Effector CD4-positive, alpha-beta T cell (primary cell): Measurements from ENCODE around the gene STRN4.
"Not testable (repeated sequence)": the region's sequence is repeated elsewhere in the genome, so short reads cannot be mapped to it uniquely, and the experiment has no call there.

Source experiments
- DNase-seq: peaks from one replicate; pipeline ENCODE4 v3.0.0-alpha.2; 2020
- total RNA-seq: gene quantifications from one replicate; lab custom pipeline; 2026; lab: John Stamatoyannopoulos, UW

The STRN4 gene, protein sequence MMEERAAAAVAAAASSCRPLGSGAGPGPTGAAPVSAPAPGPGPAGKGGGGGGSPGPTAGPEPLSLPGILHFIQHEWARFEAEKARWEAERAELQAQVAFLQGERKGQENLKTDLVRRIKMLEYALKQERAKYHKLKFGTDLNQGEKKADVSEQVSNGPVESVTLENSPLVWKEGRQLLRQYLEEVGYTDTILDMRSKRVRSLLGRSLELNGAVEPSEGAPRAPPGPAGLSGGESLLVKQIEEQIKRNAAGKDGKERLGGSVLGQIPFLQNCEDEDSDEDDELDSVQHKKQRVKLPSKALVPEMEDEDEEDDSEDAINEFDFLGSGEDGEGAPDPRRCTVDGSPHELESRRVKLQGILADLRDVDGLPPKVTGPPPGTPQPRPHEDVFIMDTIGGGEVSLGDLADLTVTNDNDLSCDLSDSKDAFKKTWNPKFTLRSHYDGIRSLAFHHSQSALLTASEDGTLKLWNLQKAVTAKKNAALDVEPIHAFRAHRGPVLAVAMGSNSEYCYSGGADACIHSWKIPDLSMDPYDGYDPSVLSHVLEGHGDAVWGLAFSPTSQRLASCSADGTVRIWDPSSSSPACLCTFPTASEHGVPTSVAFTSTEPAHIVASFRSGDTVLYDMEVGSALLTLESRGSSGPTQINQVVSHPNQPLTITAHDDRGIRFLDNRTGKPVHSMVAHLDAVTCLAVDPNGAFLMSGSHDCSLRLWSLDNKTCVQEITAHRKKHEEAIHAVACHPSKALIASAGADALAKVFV
- total RNA-seq: 86.7 reads per million, percentile 80 among the genes with 10 or more reads in this experiment

GRCh38 chr19:46746281-46747057 lies at the start of gene STRN4:
STRN4 (minus strand) TSS chr19:46746450; CDS start chr19:46746430, 20 bp downstream.
- peak; percentile 42 for DNase-seq

GRCh38 chr19:46791944-46792343 lies 45.7 kb upstream of the STRN4 start:
- peak; percentile 16 for DNase-seq

GRCh38 chr19:46789371-46789770 lies 43.1 kb upstream of the STRN4 start:
- DNase-seq: no peak

- DNase-seq: no peak
These were observed 42.7 kb upstream of the STRN4 start for GRCh38 chr19:46788968-46789338.

DNA sequence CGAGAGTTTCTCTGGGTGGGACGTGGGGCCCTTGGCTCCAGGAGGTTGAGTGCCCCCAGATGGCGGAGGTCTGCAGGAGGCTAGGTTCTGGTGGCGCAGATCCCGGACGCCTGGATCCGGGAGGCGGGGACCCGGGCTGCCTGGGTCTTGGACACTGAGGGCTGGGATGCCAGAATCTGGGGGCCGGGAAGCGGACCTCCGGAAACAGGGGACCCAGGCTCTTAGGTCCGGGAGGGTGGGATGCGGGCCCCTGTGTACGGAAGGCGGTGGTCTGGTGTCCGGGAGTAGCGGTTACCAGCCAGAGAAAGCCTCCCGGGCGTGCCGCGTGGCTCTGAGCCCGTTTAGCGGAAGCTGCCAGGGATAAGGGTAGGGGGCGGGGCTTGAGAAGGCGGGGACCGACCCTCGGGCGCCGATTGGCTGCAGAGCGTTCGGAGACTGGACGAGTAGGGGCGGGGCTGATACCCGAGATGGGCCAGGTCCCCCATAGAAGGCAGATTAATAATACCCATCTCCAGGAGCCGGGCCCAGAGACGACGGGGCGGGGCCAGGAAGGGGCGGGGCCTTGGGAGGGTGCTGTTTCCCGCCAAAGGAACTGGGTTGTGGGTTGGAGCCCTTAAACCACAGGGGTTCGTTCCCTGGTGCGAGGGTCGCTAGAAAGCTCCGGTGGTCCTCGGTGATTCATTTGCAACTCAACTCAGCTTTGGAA lies 42.2 kb upstream of the STRN4 start, which contains the start of gene SLC1A5:
Gene SLC1A5 (minus strand): TSS at position 333 of the 706 bp plus-strand sequence. CDS start 629 bp downstream, outside the sequence.
- peak; percentile 94 for DNase-seq

DNA sequence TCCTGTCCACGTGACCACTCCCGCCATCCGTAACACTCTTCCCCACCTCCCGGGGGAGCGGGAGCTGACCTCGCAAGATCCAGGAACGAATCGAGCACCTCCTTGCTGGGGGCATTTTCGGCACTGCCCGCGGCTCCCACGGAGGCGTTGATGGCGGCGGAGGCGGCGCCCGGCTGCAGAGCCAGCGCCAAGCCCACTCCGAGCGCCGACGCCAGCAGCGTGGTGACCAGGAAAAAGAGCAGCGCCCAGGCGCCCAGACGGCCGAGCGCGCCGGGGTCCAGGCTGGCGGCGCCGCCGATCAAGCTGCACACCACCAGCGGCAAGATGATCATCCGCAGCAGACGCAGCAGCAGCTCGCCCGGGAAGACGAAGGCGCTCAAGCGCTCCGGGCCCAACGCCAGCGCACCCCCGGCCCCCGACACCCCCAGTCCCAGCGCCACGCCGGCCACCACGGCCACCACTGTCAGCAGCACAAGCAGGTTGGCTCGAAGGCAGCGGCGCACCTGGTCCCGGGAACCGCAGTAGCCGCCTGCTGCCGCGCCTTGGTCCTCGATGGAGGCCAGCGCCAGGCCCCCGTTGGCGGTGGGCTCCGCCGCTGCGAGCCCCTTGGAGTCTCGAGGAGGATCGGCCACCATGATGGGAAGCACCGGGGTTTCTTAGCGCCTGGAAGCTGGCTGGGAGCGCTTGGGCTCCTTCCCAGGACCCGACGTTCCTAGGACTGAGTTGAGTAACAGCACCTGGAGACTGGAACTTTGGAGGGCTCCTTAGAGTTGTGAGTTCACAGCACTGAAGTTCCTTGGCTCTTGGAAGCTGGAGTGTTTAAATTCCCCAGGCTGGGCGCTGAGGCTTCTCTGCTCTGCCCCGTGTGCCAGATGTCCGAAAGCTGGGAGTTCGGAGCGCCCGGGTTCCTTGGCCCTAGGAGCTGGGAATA lies 41.3 kb upstream of the STRN4 start:
- DNase-seq: peak; percentile 20

DNA sequence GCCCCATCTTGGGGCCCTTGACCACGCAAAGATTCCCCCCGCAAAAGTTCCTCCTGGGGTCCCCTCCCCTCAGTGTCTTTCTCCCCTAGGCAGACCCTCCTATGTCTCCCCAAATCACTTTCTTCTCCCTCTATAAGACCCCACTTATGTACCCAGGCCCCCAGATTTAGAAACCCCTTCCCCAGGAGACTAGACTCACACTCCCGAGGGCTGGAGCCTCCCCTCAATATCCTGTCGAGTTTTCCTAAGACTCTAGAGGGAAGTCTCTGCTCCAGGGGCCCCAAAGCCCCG lies 40.7 kb upstream of the STRN4 start:
- DNase-seq: no peak

DNA sequence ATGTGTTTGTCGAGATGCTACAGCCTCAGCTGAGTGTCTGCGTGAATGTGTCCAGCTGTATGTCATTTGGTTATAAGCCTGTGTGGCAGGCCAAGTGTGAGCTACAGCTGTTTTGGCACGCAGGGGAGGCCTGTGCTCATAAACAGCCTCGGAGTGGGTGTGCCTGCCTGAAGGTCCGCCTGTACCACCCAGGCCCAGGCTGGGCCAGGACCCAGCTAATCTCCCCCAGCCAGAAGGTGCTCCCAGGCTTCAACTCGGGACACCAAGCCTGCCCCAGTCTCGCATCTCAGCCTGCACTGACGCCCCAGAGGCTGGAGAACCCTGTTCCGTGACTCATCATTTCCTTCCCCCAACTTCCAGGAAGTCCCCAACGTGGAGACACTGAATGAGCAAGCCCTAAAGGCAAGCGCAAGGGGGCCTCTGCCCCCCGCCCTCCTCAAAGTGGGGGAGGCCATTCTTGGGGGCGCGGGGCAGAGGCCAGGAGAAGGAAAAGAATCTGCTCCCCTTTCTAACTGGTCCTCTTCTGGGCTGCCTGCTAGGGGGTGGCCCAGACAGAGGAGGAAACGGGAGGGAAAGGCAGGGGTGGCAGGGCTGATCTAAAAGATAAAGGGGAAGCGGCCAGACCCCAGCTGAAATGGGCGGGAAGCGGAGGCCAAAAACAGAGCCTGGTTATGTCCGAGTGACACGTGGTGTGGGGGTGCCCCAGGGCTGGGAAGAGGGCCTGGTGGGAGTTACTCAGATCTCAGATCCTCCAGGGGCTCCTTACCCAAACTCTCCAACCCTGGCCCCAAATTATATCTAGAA lies 40.2 kb upstream of the STRN4 start:
- DNase-seq: peak; percentile 77

GRCh38 chr19:46785980-46786235 lies 39.7 kb upstream of the STRN4 start:
- DNase-seq: no peak

- no peak for DNase-seq
These were observed 39.1 kb upstream of the STRN4 start for GRCh38 chr19:46785054-46785979.

DNA sequence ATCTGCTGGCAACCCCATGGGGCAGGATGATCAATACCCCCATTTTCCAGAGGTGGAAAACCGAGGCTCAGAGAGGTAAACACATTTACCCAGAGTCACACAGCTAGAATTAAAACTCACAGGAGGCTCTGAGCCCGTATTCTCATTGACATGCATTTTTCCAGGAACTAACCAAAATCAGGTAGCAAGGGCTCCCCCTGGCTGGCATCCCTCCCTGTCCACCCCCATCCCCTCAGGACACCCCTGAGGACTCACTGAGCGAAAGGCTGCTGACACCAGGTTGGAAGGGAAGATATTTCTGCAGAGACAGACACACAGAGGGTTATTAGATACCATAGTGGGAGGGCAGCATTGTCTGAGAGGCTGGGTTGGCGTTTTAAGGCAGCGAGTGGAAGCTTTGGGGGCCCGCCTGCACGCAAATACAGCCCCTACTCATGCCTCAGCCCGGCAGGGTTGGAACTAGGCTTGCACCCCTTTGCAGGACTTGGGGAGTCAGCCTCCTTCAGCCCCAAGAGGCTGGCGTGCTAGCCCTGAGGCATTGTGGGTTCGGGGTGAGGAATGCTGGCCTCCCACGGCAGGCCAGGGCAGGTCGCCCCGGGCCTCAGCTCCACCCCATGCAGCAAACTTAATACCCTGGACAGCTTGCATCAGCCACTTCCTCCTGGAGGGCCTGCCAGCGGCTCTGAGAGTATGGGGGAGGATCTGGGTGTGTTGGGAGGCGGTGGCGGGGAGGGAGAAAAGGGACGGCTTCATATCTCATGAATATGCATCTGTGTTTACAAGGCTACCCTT lies 38.2 kb upstream of the STRN4 start:
- DNase-seq: no peak

GRCh38 chr19:46783670-46784069 lies 37.4 kb upstream of the STRN4 start:
- no peak for DNase-seq

GRCh38 chr19:46782355-46783019 lies 36.2 kb upstream of the STRN4 start:
- DNase-seq: no peak

- DNase-seq: not testable (repeated sequence)
These were observed 31.9 kb upstream of the STRN4 start for GRCh38 chr19:46777956-46778645.

DNA sequence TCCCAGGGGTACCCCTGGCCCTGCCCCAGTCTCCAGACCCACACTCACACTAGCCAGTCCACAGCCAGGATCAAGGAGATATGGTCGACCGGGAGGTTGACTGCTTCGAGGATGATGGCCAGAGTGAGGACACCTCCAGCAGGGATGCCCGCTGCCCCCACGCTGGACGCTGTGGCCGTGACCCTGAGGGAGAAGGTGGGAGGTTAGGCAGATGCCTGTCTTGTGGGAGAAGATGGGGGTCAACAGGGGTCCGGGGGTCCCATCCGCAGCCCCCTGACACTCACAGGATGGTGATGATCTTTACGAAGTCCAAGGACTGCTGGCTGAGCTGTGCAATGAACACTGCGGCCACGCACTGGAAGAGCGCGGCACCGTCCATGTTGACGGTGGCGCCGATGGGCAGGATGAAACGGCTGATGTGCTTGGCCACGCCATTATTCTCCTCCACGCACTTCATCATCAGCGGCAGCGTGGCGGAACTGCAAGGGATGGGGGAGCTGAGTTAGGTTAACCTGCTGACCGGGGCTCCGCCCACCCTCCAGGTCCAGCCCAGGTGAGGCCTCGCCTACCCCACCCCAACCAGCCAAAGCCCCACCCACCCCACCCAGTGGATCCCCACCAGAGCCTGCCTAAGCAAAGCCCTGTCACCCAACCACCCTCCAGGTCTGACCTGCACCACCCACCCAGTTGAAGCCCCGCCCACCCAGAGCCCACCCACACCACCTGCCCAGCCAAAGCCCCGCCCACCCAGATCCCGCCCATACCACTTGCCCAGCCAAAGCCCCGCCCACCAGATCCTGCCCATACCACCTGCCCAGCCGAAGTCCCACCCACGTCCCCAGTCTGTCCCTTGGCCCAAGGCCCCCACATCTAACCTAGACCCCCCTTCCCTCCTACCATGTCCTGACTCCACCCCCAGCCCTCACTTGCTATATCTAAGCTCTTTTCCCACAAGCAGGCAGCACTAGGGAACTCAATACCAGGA lies 31.0 kb upstream of the STRN4 start:
- no peak for DNase-seq

DNA sequence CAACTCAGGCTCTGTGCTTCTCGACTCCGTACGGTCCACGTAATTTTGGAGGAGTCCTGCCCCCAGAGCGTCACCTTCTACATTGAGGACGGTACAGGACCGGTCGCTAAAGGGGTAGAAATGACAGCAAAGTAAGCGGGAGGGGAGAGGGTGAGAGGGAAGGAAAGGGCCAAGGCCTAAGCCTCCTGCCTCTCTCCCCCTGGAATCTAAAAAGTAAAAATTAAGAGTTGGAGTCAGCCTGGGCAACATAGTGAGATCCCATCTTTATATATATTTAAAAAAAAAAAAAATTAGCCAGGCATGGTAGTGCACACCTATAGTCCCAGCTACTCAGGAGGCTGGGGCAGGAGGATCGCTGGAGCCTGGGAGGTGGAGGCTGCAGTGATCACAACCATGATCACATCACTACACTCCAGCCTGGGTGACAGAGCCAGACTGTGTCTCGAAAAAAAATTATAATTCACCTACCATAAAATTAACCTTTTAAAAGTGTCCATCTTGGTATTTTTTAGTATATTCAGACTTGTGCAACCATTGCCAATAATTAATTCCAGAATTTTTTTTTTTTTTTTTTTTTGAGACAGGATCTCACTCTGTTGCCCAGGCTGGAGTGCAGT lies 29.5 kb upstream of the STRN4 start:
- DNase-seq: no peak
